ENCODE data around the gene UHMK1. TPM values are rescaled to one million over a fixed set of nuclear protein-coding genes. Genes with fewer than 3 reads are reported as not detected.

The UHMK1 gene
- polyA plus RNA-seq, 1 experiment: 48.2 TPM

DNA sequence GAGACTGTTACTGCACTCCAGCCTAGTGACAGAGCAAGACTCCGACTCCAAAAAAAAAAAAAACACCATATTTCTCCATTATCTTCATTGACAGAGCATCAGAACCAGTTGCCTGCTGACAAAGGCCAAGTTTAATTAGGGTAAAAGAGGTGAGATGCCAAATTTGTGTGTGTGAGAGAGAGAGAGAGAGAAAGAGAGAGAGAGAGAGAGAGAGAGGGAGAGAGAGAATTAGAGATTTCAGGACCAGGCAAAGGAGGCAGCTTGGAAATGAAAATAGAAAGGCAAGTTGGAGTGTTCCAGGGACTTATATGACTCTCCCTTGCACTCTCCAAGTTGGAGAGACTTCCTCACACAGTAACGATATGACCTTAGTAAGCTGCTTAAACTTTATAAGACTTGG lies 39.6 kb downstream of the UHMK1 start:
- Histone ChIP-seq H3K9me3 (ENCODE audit: control insufficient read depth, insufficient read depth, low read length) (no peaks in the 10 kb centered on the region; the same call in 1 of the 2 replicates), H3K27me3 (ENCODE audit: control insufficient read depth, insufficient read depth, low read length) (no peaks in the 10 kb centered on the region), H3K4me3 (ENCODE audit: low read depth, low read length) (no peak overlapping the region), H3K27ac (ENCODE audit: low read depth, low read length) (no peak overlapping the region)
- DNase-seq (ENCODE audit: low read depth, low spot score): no peak
- CTCF ChIA-PET: interaction anchor here (2.7 kb wide), 1 partner anchor 10 kb away, joined by 7 read pairs; no protein-coding TSS in a partner anchor
- POLR2A ChIA-PET: interaction anchor here (1.5 kb wide), 1 partner anchor 24 kb away, joined by 8 read pairs; the partner anchor contains the start of gene UAP1
- TF ChIP-seq, protein P1, sequence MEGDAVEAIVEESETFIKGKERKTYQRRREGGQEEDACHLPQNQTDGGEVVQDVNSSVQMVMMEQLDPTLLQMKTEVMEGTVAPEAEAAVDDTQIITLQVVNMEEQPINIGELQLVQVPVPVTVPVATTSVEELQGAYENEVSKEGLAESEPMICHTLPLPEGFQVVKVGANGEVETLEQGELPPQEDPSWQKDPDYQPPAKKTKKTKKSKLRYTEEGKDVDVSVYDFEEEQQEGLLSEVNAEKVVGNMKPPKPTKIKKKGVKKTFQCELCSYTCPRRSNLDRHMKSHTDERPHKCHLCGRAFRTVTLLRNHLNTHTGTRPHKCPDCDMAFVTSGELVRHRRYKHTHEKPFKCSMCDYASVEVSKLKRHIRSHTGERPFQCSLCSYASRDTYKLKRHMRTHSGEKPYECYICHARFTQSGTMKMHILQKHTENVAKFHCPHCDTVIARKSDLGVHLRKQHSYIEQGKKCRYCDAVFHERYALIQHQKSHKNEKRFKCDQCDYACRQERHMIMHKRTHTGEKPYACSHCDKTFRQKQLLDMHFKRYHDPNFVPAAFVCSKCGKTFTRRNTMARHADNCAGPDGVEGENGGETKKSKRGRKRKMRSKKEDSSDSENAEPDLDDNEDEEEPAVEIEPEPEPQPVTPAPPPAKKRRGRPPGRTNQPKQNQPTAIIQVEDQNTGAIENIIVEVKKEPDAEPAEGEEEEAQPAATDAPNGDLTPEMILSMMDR (IDR thresholded peaks at IDR 0.05; ENCODE audit: low read depth, low read length): no peak

DNA sequence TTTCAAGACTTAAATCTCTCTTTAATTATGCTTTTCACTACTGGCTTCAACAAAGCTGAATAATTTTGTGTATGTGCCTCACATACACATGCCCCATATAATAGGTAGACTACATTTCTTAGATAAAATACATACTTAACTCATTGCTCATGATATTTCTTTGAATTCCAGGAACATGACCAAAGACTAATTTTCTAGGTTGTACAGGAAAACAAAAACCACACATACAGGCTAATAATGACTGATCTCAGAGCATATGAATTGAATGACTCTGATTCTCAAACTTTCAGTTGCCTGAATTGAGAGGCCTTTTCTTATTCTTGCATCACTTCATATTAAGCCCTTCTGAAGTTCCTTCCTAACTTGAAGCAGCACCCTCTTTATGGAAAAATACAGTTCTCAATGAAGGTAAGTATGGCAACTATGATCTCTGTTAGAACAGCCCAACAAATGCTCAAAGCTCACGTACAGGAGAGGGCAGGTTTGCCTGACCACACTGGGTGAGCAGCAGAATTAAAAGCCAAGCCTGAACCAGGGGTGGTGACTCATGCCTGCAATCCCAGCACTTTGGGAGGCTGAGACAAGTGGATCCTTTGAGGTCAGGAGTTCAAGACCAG lies 41.3 kb downstream of the UHMK1 start:
- Histone ChIP-seq H3K27me3 (ENCODE audit: control insufficient read depth, insufficient read depth, low read length) (no peaks in the 10 kb centered on the region), H3K9me3 (ENCODE audit: control insufficient read depth, insufficient read depth, low read length) (no peaks in the 10 kb centered on the region; the same call in 1 of the 2 replicates), H3K27ac (ENCODE audit: low read depth, low read length) (peak overlapping the region; percentile 96), H3K4me3 (ENCODE audit: low read depth, low read length) (no peak overlapping the region)
- DNase-seq (ENCODE audit: low read depth, low spot score): peak; percentile 75
- TF ChIP-seq, protein P1 (IDR thresholded peaks at IDR 0.05; ENCODE audit: low read depth, low read length): no peak
- CTCF ChIA-PET: interaction anchor here (0.6 to 2.7 kb wide), 4 partner anchors 12 to 75 kb away, joined by 3 to 7 read pairs (median 4); no protein-coding TSS in a partner anchor
- POLR2A ChIA-PET: interaction anchor here (0.5 to 1.5 kb wide), 3 partner anchors 23 to 67 kb away, joined by 8 to 10 read pairs (median 8); partner anchors contain the start of gene UAP1

DNA sequence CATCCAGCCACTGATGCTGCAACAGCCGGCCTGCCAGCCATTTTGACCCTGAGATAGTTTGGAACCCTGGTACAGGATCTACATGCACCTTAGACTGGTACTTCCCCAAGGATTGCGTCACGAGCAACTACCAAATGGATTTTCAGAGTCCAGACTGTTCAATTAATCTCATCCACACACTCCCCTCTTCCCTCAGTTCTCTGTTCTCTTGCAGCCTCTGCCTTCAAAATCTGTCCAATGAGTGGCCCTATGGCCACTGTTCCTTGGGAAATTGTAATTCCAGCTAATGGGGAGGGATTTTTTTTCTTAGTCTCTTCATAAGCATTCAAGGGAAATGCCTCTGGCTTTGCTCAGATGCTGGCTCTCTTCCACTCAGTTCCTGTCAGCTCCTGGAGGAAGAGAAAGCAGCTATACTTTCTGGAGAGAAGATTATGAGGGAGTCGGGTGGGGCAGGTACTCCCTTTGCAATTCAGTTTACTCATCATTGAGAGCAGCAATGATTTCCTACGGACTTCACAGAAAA lies 44.1 kb downstream of the UHMK1 start:
- peak; percentile 87 for DNase-seq (ENCODE audit: low read depth, low spot score)
- no peak overlapping the region for H3K4me3 ChIP-seq (ENCODE audit: low read depth, low read length)
- no peaks in the 10 kb centered on the region for H3K27me3 ChIP-seq (ENCODE audit: control insufficient read depth, insufficient read depth, low read length)
- ChIA-PET CTCF (interaction anchor here (0.7 kb wide), 1 partner anchor 30 kb away, joined by 3 read pairs; no protein-coding TSS in a partner anchor), POLR2A (interaction anchor here (0.7 to 1.1 kb wide), 4 partner anchors 20 to 792 kb away, joined by 3 to 11 read pairs (median 3); partner anchors contain the start of genes DUSP12 and UAP1)
- no peaks in the 10 kb centered on the region; the same call in 1 of the 2 replicates for H3K9me3 ChIP-seq (ENCODE audit: control insufficient read depth, insufficient read depth, low read length)
- TF ChIP-seq, protein P1 (IDR thresholded peaks at IDR 0.05; ENCODE audit: low read depth, low read length): no peak
- H3K27ac ChIP-seq (ENCODE audit: low read depth, low read length): peak overlapping the region; percentile 89

DNA sequence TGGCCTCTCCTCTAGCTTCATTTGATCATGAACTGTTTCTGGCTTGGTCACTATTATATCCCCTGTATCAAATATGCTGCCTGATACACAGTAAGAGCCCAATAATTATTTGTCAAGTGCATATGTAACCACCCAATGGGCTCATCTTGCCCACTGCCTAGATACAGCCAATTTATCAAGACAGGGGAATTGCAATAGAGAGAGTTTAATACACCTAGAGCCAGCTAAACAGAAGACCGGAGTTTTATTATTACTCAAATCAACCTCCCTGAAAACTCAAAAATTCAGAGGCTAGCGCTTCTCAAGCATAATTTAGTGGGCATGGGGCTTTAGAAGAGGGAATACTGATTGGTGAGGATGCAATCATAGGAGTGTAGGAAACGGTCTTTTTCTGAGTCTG lies 45.6 kb downstream of the UHMK1 start:
- CTCF ChIA-PET: no interaction called here

More for the DNA sequence above, 45.6 kb downstream of the UHMK1 start:
- no peaks in the 10 kb centered on the region; the same call in 1 of the 2 replicates for H3K9me3 ChIP-seq (ENCODE audit: control insufficient read depth, insufficient read depth, low read length)
- no peaks in the 10 kb centered on the region for H3K27me3 ChIP-seq (ENCODE audit: control insufficient read depth, insufficient read depth, low read length)
- no peak for DNase-seq (ENCODE audit: low read depth, low spot score)
- TF ChIP-seq, protein P1 (IDR thresholded peaks at IDR 0.05; ENCODE audit: low read depth, low read length): no peak
- POLR2A ChIA-PET: no interaction called here
- H3K4me3 ChIP-seq (ENCODE audit: low read depth, low read length): no peak overlapping the region
- no peak overlapping the region for H3K27ac ChIP-seq (ENCODE audit: low read depth, low read length)

Data from AG04450 (cell line).